ENCODE results near the gene SPOPL.

GRCh38 chr2:138454761-138455160, 46.8 kb upstream of the SPOPL start:
- TF ChIP-seq CTCF (IDR thresholded peaks at IDR 0.05) (no peak), POLR2AphosphoS5 (IDR thresholded peaks at IDR 0.05) (no peak)

All from transverse colon (tissue), 4 donors.